ENCODE measurements around the gene GRIN1.
"Not testable (repeated sequence)": the region's sequence is repeated elsewhere in the genome, so short reads cannot be mapped to it uniquely, and the experiment has no call there.

Gene GRIN1

GRCh38 chr9:137128862-137129455, 10.0 kb upstream of the GRIN1 start:
- no peak for DNase-seq

GRCh38 chr9:137129456-137130175, 9.3 kb upstream of the GRIN1 start:
- DNase-seq = peak; percentile 12 to 91 (median 68)

- DNase-seq = no peak
These were observed 8.7 kb upstream of the GRIN1 start for GRCh38 chr9:137130176-137130755.

GRCh38 chr9:137134191-137134590, 4.8 kb upstream of the GRIN1 start:
- no peak for DNase-seq

GRCh38 chr9:137135154-137135553, 3.8 kb upstream of the GRIN1 start:
- not testable (repeated sequence) for DNase-seq

- peak in 1 of 14 donors; percentile 71 for DNase-seq
These were observed 2.6 kb upstream of the GRIN1 start for GRCh38 chr9:137136261-137136880.

- no peak for DNase-seq
These were observed 1.9 kb upstream of the GRIN1 start for GRCh38 chr9:137136881-137137607.

- peak in 1 of 14 donors; percentile 84 for DNase-seq
These were observed 764 bp upstream of the GRIN1 start for GRCh38 chr9:137138058-137138721.

- peak in 1 of 14 donors; percentile 53 for DNase-seq
These were observed 655 bp downstream of the GRIN1 start for GRCh38 chr9:137139468-137140150.

- peak in 1 of 14 donors; percentile 41 for DNase-seq
These were observed 1.4 kb downstream of the GRIN1 start for GRCh38 chr9:137140151-137141012.

GRCh38 chr9:137141050-137141810, 2.3 kb downstream of the GRIN1 start:
- DNase-seq = no peak

GRCh38 chr9:137141976-137142936, 3.3 kb downstream of the GRIN1 start:
- no peak for DNase-seq

- no peak for DNase-seq
These were observed 4.5 kb downstream of the GRIN1 start for GRCh38 chr9:137143459-137143858.

GRCh38 chr9:137145731-137146526, 7.0 kb downstream of the GRIN1 start:
- no peak for DNase-seq

- no peak for DNase-seq
These were observed 7.6 kb downstream of the GRIN1 start for GRCh38 chr9:137146527-137146918.

GRCh38 chr9:137147091-137147792, 8.3 kb downstream of the GRIN1 start:
- no peak for DNase-seq

- no peak for DNase-seq
These were observed 8.8 kb downstream of the GRIN1 start for GRCh38 chr9:137147793-137148160.

Data from C1 segment of cervical spinal cord (tissue), 14 donors.